Activated T-helper 17 cell treated with anti-CD3 and anti-CD28 coated beads, Interleukin-2, amount 50 U/mL, for 72 hours (primary cell): ENCODE results near the gene ERCC1. TPM values are rescaled to one million over a fixed set of nuclear protein-coding genes. Genes with fewer than 3 reads are reported as not detected.
"Not testable (repeated sequence)": the region's sequence is repeated elsewhere in the genome, so short reads cannot be mapped to it uniquely, and the experiment has no call there.

Source experiments
- ATAC-seq: fragments of 150-1000 bp; cut with Tn5 transposase; replicated peaks from 2 replicates; pipeline ENCODE4 v1.10.0; 2021; ENCODE audit warnings: mild to moderate bottlenecking, moderate library complexity
- H3K27ac Mint-ChIP-seq: one replicate; pipeline ENCODE4 v1.8.0; 2022; ENCODE audit warnings: mixed read lengths
- H3K27me3 Mint-ChIP-seq: one replicate; pipeline ENCODE4 v1.8.0; 2022; ENCODE audit warnings: mixed read lengths
- H3K36me3 Mint-ChIP-seq: one replicate; pipeline ENCODE4 v1.8.0; 2022; ENCODE audit warnings: low read depth, mild to moderate bottlenecking, mixed read lengths
- H3K4me1 Mint-ChIP-seq: one replicate; pipeline ENCODE4 v1.8.0; 2022; ENCODE audit warnings: mixed read lengths
- H3K4me3 Mint-ChIP-seq: one replicate; pipeline ENCODE4 v1.8.0; 2022; ENCODE audit warnings: mild to moderate bottlenecking, mixed read lengths
- H3K9me3 Mint-ChIP-seq: one replicate; pipeline ENCODE4 v1.8.0; 2022; ENCODE audit warnings: mixed read lengths
- total RNA-seq, 2 donors: library from RNA; stranded (reverse); gene quantifications; one replicate each; pipeline ENCODE4 v1.2.3, GENCODE V29; 2022

The ERCC1 gene
- total RNA-seq, 2 donors from 2014 or later, result 27.6 to 33.2 TPM

GRCh38 chr19:45428384-45429231, 4.9 kb upstream of the ERCC1 start:
- H3K4me1 Mint-ChIP-seq, result no peaks in the 10 kb centered on the region
- H3K9me3 Mint-ChIP-seq, result no peaks in the 10 kb centered on the region
- no peak overlapping the region for H3K27ac Mint-ChIP-seq
- no peak for ATAC-seq
- peak overlapping the region; percentile 76 for H3K4me3 Mint-ChIP-seq
- H3K27me3 Mint-ChIP-seq, result no peaks in the 10 kb centered on the region
- H3K36me3 Mint-ChIP-seq, result no peaks in the 10 kb centered on the region

GRCh38 chr19:45424191-45425058, 708 bp upstream of the ERCC1 start:
- Mint-ChIP-seq H3K27me3 (no peaks in the 10 kb centered on the region), H3K4me3 (peak overlapping the region; percentile 85), H3K4me1 (peaks cover 13% of the 10 kb centered on the region), H3K27ac (peak overlapping the region; percentile 84), H3K36me3 (peaks cover 13% of the 10 kb centered on the region), H3K9me3 (no peaks in the 10 kb centered on the region)
- peak; percentile 79 for ATAC-seq

- ATAC-seq, result no peak
- Mint-ChIP-seq H3K4me3 (peak overlapping the region; percentile 85), H3K4me1 (peaks cover 13% of the 10 kb centered on the region), H3K36me3 (peaks cover 19% of the 10 kb centered on the region), H3K27me3 (no peaks in the 10 kb centered on the region), H3K9me3 (no peaks in the 10 kb centered on the region), H3K27ac (peak overlapping the region; percentile 84)
Observed at GRCh38 chr19:45423033-45423588, 606 bp downstream of the ERCC1 start.

- H3K36me3 Mint-ChIP-seq, result peaks cover 30% of the 10 kb centered on the region
- ATAC-seq, result no peak
- H3K27me3 Mint-ChIP-seq, result no peaks in the 10 kb centered on the region
- peaks cover 13% of the 10 kb centered on the region for H3K4me1 Mint-ChIP-seq
- peak overlapping the region; percentile 9 for H3K4me3 Mint-ChIP-seq
- no peaks in the 10 kb centered on the region for H3K9me3 Mint-ChIP-seq
- peak overlapping the region; percentile 60 for H3K27ac Mint-ChIP-seq
Observed at GRCh38 chr19:45421947-45422498, 1.7 kb downstream of the ERCC1 start.

- no peak overlapping the region for H3K4me3 Mint-ChIP-seq
- H3K27me3 Mint-ChIP-seq, result no peaks in the 10 kb centered on the region
- H3K9me3 Mint-ChIP-seq, result no peaks in the 10 kb centered on the region
- H3K36me3 Mint-ChIP-seq, result peaks cover 41% of the 10 kb centered on the region
- no peak for ATAC-seq
- peaks cover 13% of the 10 kb centered on the region for H3K4me1 Mint-ChIP-seq
- peak overlapping the region; percentile 12 for H3K27ac Mint-ChIP-seq
Observed at GRCh38 chr19:45420871-45421270, 2.8 kb downstream of the ERCC1 start.

- Mint-ChIP-seq H3K9me3 (no peaks in the 10 kb centered on the region), H3K4me3 (no peak overlapping the region), H3K4me1 (peaks cover 13% of the 10 kb centered on the region), H3K27me3 (no peaks in the 10 kb centered on the region), H3K36me3 (peaks cover 46% of the 10 kb centered on the region), H3K27ac (peak overlapping the region; percentile 12)
- ATAC-seq, result no peak
Observed at GRCh38 chr19:45420356-45420755, 3.4 kb downstream of the ERCC1 start.

GRCh38 chr19:45419895-45420294, 3.8 kb downstream of the ERCC1 start:
- Mint-ChIP-seq H3K36me3 (peaks cover 47% of the 10 kb centered on the region), H3K27me3 (no peaks in the 10 kb centered on the region), H3K4me3 (no peak overlapping the region), H3K4me1 (peaks cover 13% of the 10 kb centered on the region), H3K9me3 (no peaks in the 10 kb centered on the region), H3K27ac (peak overlapping the region; percentile 12)
- no peak for ATAC-seq

GRCh38 chr19:45419396-45419795, 4.3 kb downstream of the ERCC1 start:
- Mint-ChIP-seq H3K36me3 (peaks cover 52% of the 10 kb centered on the region), H3K9me3 (no peaks in the 10 kb centered on the region), H3K4me3 (no peak overlapping the region), H3K27me3 (no peaks in the 10 kb centered on the region), H3K4me1 (peaks cover 13% of the 10 kb centered on the region), H3K27ac (no peak overlapping the region)
- ATAC-seq, result no peak

- Mint-ChIP-seq H3K4me1 (peaks cover 13% of the 10 kb centered on the region), H3K4me3 (no peak overlapping the region), H3K27ac (no peak overlapping the region), H3K9me3 (no peaks in the 10 kb centered on the region), H3K27me3 (no peaks in the 10 kb centered on the region), H3K36me3 (peaks cover 58% of the 10 kb centered on the region)
- no peak for ATAC-seq
Observed at GRCh38 chr19:45418802-45419201, 4.9 kb downstream of the ERCC1 start.

- H3K27ac Mint-ChIP-seq, result no peak overlapping the region
- H3K27me3 Mint-ChIP-seq, result no peaks in the 10 kb centered on the region
- peaks cover 4% of the 10 kb centered on the region for H3K4me1 Mint-ChIP-seq
- ATAC-seq, result no peak
- no peaks in the 10 kb centered on the region for H3K9me3 Mint-ChIP-seq
- no peak overlapping the region for H3K4me3 Mint-ChIP-seq
- peaks cover 73% of the 10 kb centered on the region for H3K36me3 Mint-ChIP-seq
Observed at GRCh38 chr19:45417151-45417550, 6.6 kb downstream of the ERCC1 start.

GRCh38 chr19:45414468-45414867, 9.2 kb downstream of the ERCC1 start:
- no peaks in the 10 kb centered on the region for H3K27me3 Mint-ChIP-seq
- H3K4me1 Mint-ChIP-seq, result no peaks in the 10 kb centered on the region
- no peak overlapping the region for H3K4me3 Mint-ChIP-seq
- H3K27ac Mint-ChIP-seq, result peak overlapping the region; percentile 59
- no peaks in the 10 kb centered on the region for H3K9me3 Mint-ChIP-seq
- H3K36me3 Mint-ChIP-seq, result peaks cover 78% of the 10 kb centered on the region
- no peak for ATAC-seq

GRCh38 chr19:45413497-45413896, 10.2 kb downstream of the ERCC1 start:
- Mint-ChIP-seq H3K27me3 (no peaks in the 10 kb centered on the region), H3K4me3 (no peak overlapping the region), H3K27ac (no peak overlapping the region), H3K4me1 (peaks cover 9% of the 10 kb centered on the region), H3K36me3 (peaks cover 86% of the 10 kb centered on the region), H3K9me3 (no peaks in the 10 kb centered on the region)
- no peak for ATAC-seq

- H3K4me3 Mint-ChIP-seq, H3K27me3 Mint-ChIP-seq, H3K27ac Mint-ChIP-seq, H3K9me3 Mint-ChIP-seq, ATAC-seq: not testable (repeated sequence)
- peaks cover 24% of the 10 kb centered on the region for H3K4me1 Mint-ChIP-seq
- H3K36me3 Mint-ChIP-seq, result peaks cover 76% of the 10 kb centered on the region
Observed at GRCh38 chr19:45410330-45410729, 13.4 kb downstream of the ERCC1 start.

- H3K27ac Mint-ChIP-seq, result peak overlapping the region; percentile 83
- H3K27me3 Mint-ChIP-seq, result peaks cover 5% of the 10 kb centered on the region
- peaks cover 24% of the 10 kb centered on the region for H3K4me1 Mint-ChIP-seq
- no peak overlapping the region for H3K4me3 Mint-ChIP-seq
- H3K36me3 Mint-ChIP-seq, result peaks cover 80% of the 10 kb centered on the region
- no peak for ATAC-seq
- no peaks in the 10 kb centered on the region for H3K9me3 Mint-ChIP-seq
Observed at GRCh38 chr19:45409557-45409920, 14.2 kb downstream of the ERCC1 start.
